PC-3 (cell line): ENCODE measurements around the gene LHX1. TPM values are rescaled to one million over a fixed set of nuclear protein-coding genes. Genes with fewer than 3 reads are reported as not detected.

Source experiments
- ATAC-seq: fragments of 200-7000 bp; cut with Tn5 transposase; 2 replicates; pipeline ENCODE4 v1.9.1; 2020; ENCODE audit warnings: mild to moderate bottlenecking, moderate library complexity
- BruUV-seq: library from RNA; stranded (reverse); fragments of 400-500 nt; replicated peaks from 2 replicates; lab custom pipeline; 2021; lab: Mats Ljungman, UMichigan
- CTCF ChIA-PET: fragments of 300-600 bp; sonication (Branson Sonifier 250); formaldehyde crosslinking; loops from one replicate; lab custom pipeline; 2022; ENCODE audit warnings: antibody characterized with exemption; lab: Charles Lee
- POLR2A ChIA-PET: fragments of 300-600 bp; sonication (Branson Sonifier 250); formaldehyde crosslinking; loops from one replicate; lab custom pipeline; 2022; ENCODE audit warnings: antibody characterized with exemption; ENCODE audit not compliant: unreplicated experiment; lab: Charles Lee
- DNase-seq: peaks from one replicate; pipeline ENCODE4 v3.0.0-alpha.2; 2015
- H2AFZ ChIP-seq: fragments of 300-600 bp; sonication (generic); 2 replicates; pipeline ENCODE4 v1.6.0; 2016; ENCODE audit warnings: antibody characterized with exemption, low read length
- H3F3A ChIP-seq: fragments of 300-600 bp; sonication (generic); one replicate; pipeline ENCODE4 v1.6.0; 2017; ENCODE audit warnings: antibody characterized with exemption, low read length, control low read depth, mild to moderate bottlenecking; ENCODE audit not compliant: unreplicated experiment
- H3K27ac ChIP-seq: fragments of 300-600 bp; sonication (generic); 2 replicates; pipeline ENCODE4 v1.5.1; 2016; ENCODE audit warnings: mild to moderate bottlenecking, low read length
- H3K27me3 ChIP-seq: fragments of 300-600 bp; sonication (generic); 2 replicates; pipeline ENCODE4 v1.6.1; 2016; ENCODE audit warnings: low read length, mixed read lengths
- H3K36me3 ChIP-seq: fragments of 300-600 bp; sonication (generic); 2 replicates; pipeline ENCODE4 v1.6.1; 2016; ENCODE audit warnings: low read depth, mixed run types, low read length, mixed read lengths
- H3K4me1 ChIP-seq: fragments of 300-600 bp; sonication (generic); 2 replicates; pipeline ENCODE4 v1.5.1; 2016; ENCODE audit warnings: low read length; ENCODE audit not compliant: insufficient read depth
- H3K4me2 ChIP-seq: fragments of 300-600 bp; sonication (generic); 2 replicates; pipeline ENCODE4 v1.6.0; 2016; ENCODE audit warnings: low read length
- H3K4me3 ChIP-seq: fragments of 300-600 bp; sonication (generic); 2 replicates; pipeline ENCODE4 v1.5.1; 2016; ENCODE audit warnings: mild to moderate bottlenecking, low read length, mixed read lengths
- H3K79me2 ChIP-seq: fragments of 300-600 bp; sonication (generic); 2 replicates; pipeline ENCODE4 v1.6.1; 2017; ENCODE audit warnings: low read length, mixed read lengths
- H3K9ac ChIP-seq: fragments of 300-600 bp; sonication (generic); 2 replicates; pipeline ENCODE4 v1.6.0; 2016; ENCODE audit warnings: mild to moderate bottlenecking, low read length
- H3K9me2 ChIP-seq: fragments of 300-600 bp; sonication (generic); replicated peaks from 2 replicates; pipeline ENCODE4 v1.6.1; 2016; ENCODE audit warnings: mixed run types, low read length, mixed read lengths
- H3K9me3 ChIP-seq: fragments of 300-600 bp; sonication (generic); 2 replicates; pipeline ENCODE4 v1.6.1; 2016; ENCODE audit warnings: low read length, mixed read lengths
- H4K20me1 ChIP-seq: fragments of 300-600 bp; sonication (generic); 2 replicates; pipeline ENCODE4 v1.6.1; 2016; ENCODE audit warnings: low read length, mixed read lengths
- CTCF ChIP-seq: fragments of 300-600 bp; sonication (generic); conservative IDR thresholded peaks from 2 replicates; pipeline ENCODE4 v1.5.1; 2017; ENCODE audit warnings: antibody characterized with exemption, low read depth, mild to moderate bottlenecking, low read length
- EZH2 ChIP-seq: fragments of 300-600 bp; sonication (generic); IDR thresholded peaks from one replicate; pipeline ENCODE4 v1.6.1; 2017; ENCODE audit warnings: antibody characterized with exemption, mild to moderate bottlenecking, low read length; ENCODE audit not compliant: unreplicated experiment
- EZH2phosphoT487 ChIP-seq: fragments of 300-600 bp; sonication (generic); IDR thresholded peaks from 2 replicates; pipeline ENCODE4 v1.6.1; 2018; ENCODE audit warnings: mild to moderate bottlenecking, antibody characterized with exemption, low read length, borderline replicate concordance
- intact Hi-C: fragments of 100-400 bp; cut with micrococcal nuclease; formaldehyde crosslinking; loops from 2 replicates; pipeline ENCODE4 v1.9.0; 2023
- total RNA-seq: library from RNA; depleted of rRNA; stranded (reverse); fragments of >200 nt; gene quantifications from 2 replicates; pipeline ENCODE4 v1.2.3, GENCODE V29; 2014

The LHX1 gene
- total RNA-seq, 1 experiment from 2014 or later = not detected

DNA sequence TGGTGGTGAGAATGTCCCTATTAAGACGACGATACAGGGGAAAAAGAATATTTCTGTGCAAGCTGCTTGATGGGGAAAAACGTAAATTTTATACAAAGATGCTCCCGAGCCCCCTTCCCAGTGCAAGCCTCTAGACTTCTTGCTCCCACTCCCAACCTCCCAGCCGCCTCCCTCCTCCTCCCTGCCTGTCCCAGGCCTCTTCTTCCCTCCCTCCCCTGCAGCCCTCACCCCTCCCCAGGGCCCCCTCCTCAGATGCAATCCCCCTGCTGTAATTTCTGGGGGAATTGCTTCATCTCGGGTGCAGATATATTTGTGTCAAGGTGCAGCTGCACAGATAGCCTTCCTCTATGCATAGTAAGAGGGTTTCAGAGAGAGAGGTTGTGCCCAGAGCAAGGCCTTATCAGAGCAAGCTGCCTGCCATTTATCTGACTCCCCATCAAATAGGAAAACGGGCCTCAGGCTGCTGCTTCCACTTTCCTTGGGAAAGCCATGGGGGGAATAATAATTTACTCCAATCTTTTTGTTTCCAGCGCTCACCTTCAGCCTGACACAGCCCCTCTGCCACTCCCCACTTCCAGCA lies 47.4 kb upstream of the LHX1 start:
- no TSS peak for BruUV-seq

GRCh38 chr17:36890398-36891168 lies 46.7 kb upstream of the LHX1 start:
- no peak overlapping the region for H2AFZ ChIP-seq
- H4K20me1 ChIP-seq = no peaks in the 10 kb centered on the region
- H3K4me3 ChIP-seq = no peak overlapping the region
- intact Hi-C loops = no loop called here
- H3K9ac ChIP-seq = no peak overlapping the region
- DNase-seq = no peak
- no peaks in the 10 kb centered on the region for H3K79me2 ChIP-seq
- POLR2A ChIA-PET = no interaction called here
- no peaks in the 10 kb centered on the region for H3K27me3 ChIP-seq
- H3K4me2 ChIP-seq = no peak overlapping the region
- no TSS peak for BruUV-seq
- TF ChIP-seq EZH2phosphoT487 (no peak), CTCF (no peak), EZH2 (no peak)
- no peak for ATAC-seq
- no peaks in the 10 kb centered on the region for H3K36me3 ChIP-seq
- H3K9me2 ChIP-seq = no peaks in the 10 kb centered on the region
- CTCF ChIA-PET = no interaction called here
- H3F3A ChIP-seq = no peaks in the 10 kb centered on the region
- H3K4me1 ChIP-seq = no peaks in the 10 kb centered on the region
- H3K9me3 ChIP-seq = no peaks in the 10 kb centered on the region
- H3K27ac ChIP-seq = no peak overlapping the region

More for the DNA sequence above, 47.4 kb upstream of the LHX1 start:
- H3K36me3 ChIP-seq = no peaks in the 10 kb centered on the region
- no peaks in the 10 kb centered on the region for H3K9me3 ChIP-seq
- no peak overlapping the region for H3K27ac ChIP-seq
- CTCF ChIA-PET = no interaction called here
- no peaks in the 10 kb centered on the region for H3F3A ChIP-seq
- H3K9ac ChIP-seq = no peak overlapping the region
- H3K4me2 ChIP-seq = no peak overlapping the region
- H2AFZ ChIP-seq = no peak overlapping the region
- no peaks in the 10 kb centered on the region for H3K4me1 ChIP-seq
- H3K9me2 ChIP-seq = no peaks in the 10 kb centered on the region
- intact Hi-C loops = no loop called here
- H3K27me3 ChIP-seq = no peaks in the 10 kb centered on the region
- DNase-seq (no peak), ATAC-seq (no peak)
- POLR2A ChIA-PET = no interaction called here
- H4K20me1 ChIP-seq = no peaks in the 10 kb centered on the region
- TF ChIP-seq EZH2phosphoT487 (no peak), EZH2 (no peak), CTCF (no peak)
- no peak overlapping the region for H3K4me3 ChIP-seq
- no peaks in the 10 kb centered on the region for H3K79me2 ChIP-seq
